K562 (cell line): Measurements from ENCODE around the gene RNF20. TPM values are rescaled to one million over a fixed set of nuclear protein-coding genes. Genes with fewer than 3 reads are reported as not detected.

ENCODE experiments used
- ATAC-seq: fragments of 200-7000 bp; cut with Tn5 transposase; 3 replicates; pipeline ENCODE4 v1.9.1; 2020; ENCODE audit warnings: moderate library complexity
- BruUV-seq: library from RNA; stranded (reverse); fragments of 400-500 nt; replicated peaks from 2 replicates; lab custom pipeline; 2021; lab: Mats Ljungman, UMichigan
- CTCF ChIA-PET: fragments of 300-600 bp; formaldehyde crosslinking; extraction: SDS; loops from one replicate; lab custom pipeline; 2021; ENCODE audit warnings: low intra/inter-chr PET ratio; lab: Yijun Ruan, JAX
- POLR2A ChIA-PET: fragments of 300-600, 350-650 bp; sonication (Branson Sonifier 250); formaldehyde crosslinking; extraction: SDS; loops from one replicate; lab custom pipeline; 2021; ENCODE audit warnings: antibody characterized with exemption, inconsistent platforms; lab: Yijun Ruan, JAX
- DNase-seq, 4 experiments: peaks; one replicate each; pipeline versions ENCODE4 v3.0.0 to v3.0.0-alpha.2; 2011 to 2018; ENCODE audit warnings: low spot score in 3 of 4, mixed read lengths in 3 of 4; ENCODE audit errors: extremely low read depth in 1 of 4
- FAIRE-seq: peaks from 2 replicates; lab custom pipeline; 2011; peaks lifted over from hg19 to GRCh38; lab: Jason Lieb, UNC
- H2AFZ ChIP-seq: 2 replicates; pipeline ENCODE4 v1.6.0; 2011; ENCODE audit warnings: low read depth, low read length, control low read depth, inconsistent platforms
- H3K27ac ChIP-seq: fragments of 200-600 bp; 3 replicates; pipeline ENCODE4 v1.8.0; 2011; ENCODE audit warnings: low read depth, mild to moderate bottlenecking, control low read depth, inconsistent platforms, low read length, moderate library complexity, mixed read lengths; ENCODE audit errors: extremely low read depth
- H3K27me3 ChIP-seq, 2 experiments: fragments of 300-600 bp in 1 of 2; 2 replicates in 1 of 2; 3 replicates in 1 of 2; pipeline versions ENCODE4 v1.6.0 to v1.8.0; 2011; ENCODE audit warnings: inconsistent platforms in 2 of 2, low read length in 2 of 2, mild to moderate bottlenecking in 1 of 2, mixed read lengths in 1 of 2, moderate library complexity in 1 of 2; ENCODE audit not compliant: control insufficient read depth in 2 of 2, insufficient read depth in 2 of 2
- H3K36me3 ChIP-seq: fragments of 300-600 bp; 3 replicates; pipeline ENCODE4 v1.8.0; 2011; ENCODE audit warnings: mild to moderate bottlenecking, low read length, inconsistent platforms; ENCODE audit not compliant: control insufficient read depth, insufficient read depth
- H3K4me1 ChIP-seq, 2 experiments: fragments of 200-600 bp in 1 of 2; replicated peaks in 1 of 2; 2 replicates in 1 of 2; 3 replicates in 1 of 2; pipeline versions ENCODE4 v1.5.1 to v1.8.0; 2011; ENCODE audit warnings: inconsistent platforms in 2 of 2, low read length in 2 of 2, mild to moderate bottlenecking in 1 of 2, mixed read lengths in 1 of 2, moderate library complexity in 1 of 2; ENCODE audit not compliant: control insufficient read depth in 2 of 2, insufficient read depth in 2 of 2
- H3K4me2 ChIP-seq: 2 replicates; pipeline ENCODE4 v1.6.1; 2011; ENCODE audit warnings: low read length, control low read depth, inconsistent platforms, mixed read lengths; ENCODE audit not compliant: insufficient read depth
- H3K4me3 ChIP-seq: fragments of 200-600 bp; sonication (generic), shearing (Covaris generic); 2 replicates; pipeline ENCODE4 v1.5.1; 2016; ENCODE audit warnings: control low read depth, inconsistent platforms
- H3K79me2 ChIP-seq: fragments of 200-600 bp; 3 replicates; pipeline ENCODE4 v1.8.0; 2011; ENCODE audit warnings: low read length, inconsistent platforms; ENCODE audit not compliant: control insufficient read depth, insufficient read depth
- H3K9ac ChIP-seq, 2 experiments: 2 replicates each; pipeline versions ENCODE4 v1.6.0 to v1.6.1; 2011; ENCODE audit warnings: low read depth in 2 of 2, low read length in 2 of 2, control low read depth in 1 of 2, inconsistent platforms in 1 of 2, mild to moderate bottlenecking in 1 of 2, mixed read lengths in 1 of 2; ENCODE audit not compliant: insufficient read depth in 1 of 2
- H3K9me1 ChIP-seq: one replicate; pipeline ENCODE4 v1.6.0; 2011; ENCODE audit warnings: inconsistent platforms, mild to moderate bottlenecking, low read length, moderate library complexity; ENCODE audit not compliant: control insufficient read depth, insufficient read depth
- H3K9me3 ChIP-seq: replicated peaks from 2 replicates; pipeline ENCODE4 v1.5.1; 2011; ENCODE audit warnings: low read depth, low read length, inconsistent platforms; ENCODE audit not compliant: control insufficient read depth, insufficient read depth
- H4K20me1 ChIP-seq: replicated peaks from 2 replicates; pipeline ENCODE4 v1.6.1; 2011; ENCODE audit warnings: low read length, inconsistent platforms, mixed read lengths; ENCODE audit not compliant: control insufficient read depth, insufficient read depth
- LEF1 ChIP-seq: fragments of 450-650 bp; IDR thresholded peaks from 2 replicates; pipeline ENCODE4 v1.6.1; 2016; ENCODE audit warnings: mild to moderate bottlenecking
- NR2C2 ChIP-seq, 2 experiments: fragments of 200-800 bp in 1 of 2; sonication (Bioruptor generic) in 1 of 2; sonication (generic) in 1 of 2; formaldehyde crosslinking in 1 of 2; IDR thresholded peaks; 2 replicates each; pipeline versions ENCODE4 v1.6.1 to v1.8.0; 2016 to 2022; ENCODE audit warnings: mild to moderate bottlenecking in 1 of 2, missing compliant biosample characterization in 1 of 2, missing genetic modification characterization in 1 of 2, missing genetic modification reagents in 1 of 2
- ZBTB49 ChIP-seq: sonication (generic); formaldehyde crosslinking; IDR thresholded peaks from 2 replicates; pipeline ENCODE4 v1.8.0; 2022; ENCODE audit warnings: missing genetic modification reagents, mild to moderate bottlenecking, borderline replicate concordance
- ZNF232 ChIP-seq: sonication (generic); formaldehyde crosslinking; IDR thresholded peaks from 2 replicates; pipeline ENCODE4 v1.8.0; 2022; ENCODE audit warnings: mild to moderate bottlenecking, missing genetic modification reagents
- WGBS: fragments of 100-300 bp; shearing (Covaris generic); methylation state at CpG from one replicate; pipeline ENCODE4 v1.1.6; 2016; ENCODE audit warnings: low coverage, mixed read lengths; ENCODE audit not compliant: insufficient coverage; ENCODE audit errors: missing lambda C conversion rate; 5-methylcytosine and 5-hydroxymethylcytosine counted together
- in situ Hi-C: fragments of 300-500 bp; cut with MboI; formaldehyde crosslinking; loops from 4 replicates; pipeline ENCODE4 v1.15.0; 2018; ENCODE audit warnings: inconsistent platforms, mixed read lengths
- intact Hi-C: fragments of 100-400 bp; cut with micrococcal nuclease; formaldehyde crosslinking; loops from 2 replicates; pipeline ENCODE4 v1.14.2; 2022
- polyA plus RNA-seq, 8 experiments: library from polyadenylated mRNA; depleted of rRNA in 4 of 8; stranded (reverse) in 5 of 8; unstranded in 3 of 8; fragments of >200 nt; fragmentation: Nextera tagmentation in 2 of 8; fragmentation: Illumina TruSeq in 1 of 8; extraction: Ambion mirVana in 2 of 8; extraction: Trizol in 1 of 8; gene quantifications; 2 replicates each; pipeline versions ENCODE4 v1.2.1 to v1.2.3, GENCODE V29; 2011 to 2014; ENCODE audit warnings: inconsistent platforms in 1 of 8, missing spikeins in 1 of 8
- total RNA-seq, 7 experiments: library from RNA; depleted of rRNA in 6 of 7; stranded (reverse); fragments of >200 nt in 6 of 7; fragmentation: Illumina TruSeq in 2 of 7; extraction: Trizol in 2 of 7; gene quantifications; 2 replicates each; pipeline versions ENCODE4 v1.2.1 to v1.2.3, GENCODE V29; 2011 to 2021; ENCODE audit warnings: low replicate concordance in 1 of 7

The RNF20 gene
- total and polyA plus RNA-seq, 9 of the 15 experiments (the other 6 are each of a cell fraction or from before 2014, with no cell fraction given): 5.5 to 25.0 (median 22.1) TPM

- H3K9me1 ChIP-seq: no peaks in the 10 kb centered on the region
- H3K9ac ChIP-seq: no peak within 1 kb of the TSS
- DNase-seq: no peak
- ChIA-PET POLR2A (no interaction called here), CTCF (no interaction called here)
- intact Hi-C loops (no loop called here), in situ Hi-C loops (no loop called here)
- H3K4me1 ChIP-seq: 0 out of 5 replicates have a peak, but pooled peaks cover 0 to 3% of the 10 kb centered on the region in 2 experiments
- no peak within 1 kb of the TSS for H3K4me3 ChIP-seq
- H3K36me3 ChIP-seq: no peaks in the 10 kb centered on the region
- peaks cover 9 to 18% of the 10 kb centered on the region in 2 experiments for H3K27me3 ChIP-seq
- TF ChIP-seq LEF1 (no peak), ZNF232 (CRISPR knock-in tag) (no peak), ZBTB49 (CRISPR knock-in tag) (no peak), NR2C2 (CRISPR knock-in tag; IDR thresholded peaks at IDR 0.05) (no peak), NR2C2 (tag; IDR thresholded peaks at IDR 0.05) (no peak)
- H3K4me2 ChIP-seq: no peak within 1 kb of the TSS
- no peak within 1 kb of the TSS for H3K27ac ChIP-seq
- no peaks in the 10 kb centered on the region for H3K79me2 ChIP-seq
- ATAC-seq: no peak
- FAIRE-seq: no peak
- H4K20me1 ChIP-seq: no peaks in the 10 kb centered on the region
- H2AFZ ChIP-seq: no peak within 1 kb of the TSS
- no peaks in the 10 kb centered on the region for H3K9me3 ChIP-seq
- 0% methylated on average over 8 of the region's 19 CpGs for WGBS
- no TSS peak for BruUV-seq
These were observed 61.1 kb downstream of the RNF20 start, which contains the start of gene PPP3R2 for GRCh38 chr9:101594796-101595195. Gene PPP3R2 (minus strand): TSS chr9:101594969. CDS start chr9:101594921, 48 bp downstream.
